Amygdala (tissue), 56 donors: ENCODE data around the gene SRCIN1.
A peak's percentile ranks its signal among the peaks of the same experiment; 100 is the strongest.

Source experiments
- DNase-seq, 56 donors: peaks; one replicate each; lab custom pipeline; 2025; lab: John Stamatoyannopoulos, UW

The SRCIN1 gene

GRCh38 chr17:38617074-38617860 lies 11.5 kb upstream of the SRCIN1 start:
- no peak for DNase-seq

- no peak for DNase-seq
Observed at GRCh38 chr17:38616361-38616760, 10.6 kb upstream of the SRCIN1 start.

GRCh38 chr17:38613981-38614779 lies 8.4 kb upstream of the SRCIN1 start:
- DNase-seq: no peak

GRCh38 chr17:38613525-38613980 lies 7.8 kb upstream of the SRCIN1 start:
- DNase-seq: no peak

- DNase-seq: no peak
Observed at GRCh38 chr17:38611872-38612376, 6.2 kb upstream of the SRCIN1 start.

- DNase-seq: no peak
Observed at GRCh38 chr17:38611070-38611786, 5.5 kb upstream of the SRCIN1 start.

- no peak for DNase-seq
Observed at GRCh38 chr17:38609280-38610031, 3.7 kb upstream of the SRCIN1 start.

- DNase-seq: no peak
Observed at GRCh38 chr17:38608648-38609047, 2.9 kb upstream of the SRCIN1 start.

- peak in 52 of 56 donors; percentile 23 to 91 (median 70) for DNase-seq
Observed at GRCh38 chr17:38606646-38607611, 1.2 kb upstream of the SRCIN1 start.

GRCh38 chr17:38605411-38605840 lies 326 bp downstream of the SRCIN1 start:
- DNase-seq: peak in 4 of 56 donors; percentile 55 to 69 (median 60)

- DNase-seq: peak in 39 of 56 donors; percentile 23 to 80 (median 58)
Observed at GRCh38 chr17:38604479-38605403, 1.0 kb downstream of the SRCIN1 start.

GRCh38 chr17:38603786-38604478 lies 1.8 kb downstream of the SRCIN1 start:
- DNase-seq: no peak

GRCh38 chr17:38602956-38603785 lies 2.6 kb downstream of the SRCIN1 start:
- DNase-seq: peak in 36 of 56 donors; percentile 14 to 71 (median 40)

GRCh38 chr17:38602453-38602852 lies 3.3 kb downstream of the SRCIN1 start:
- no peak for DNase-seq

- DNase-seq: no peak
Observed at GRCh38 chr17:38601539-38602351, 4.0 kb downstream of the SRCIN1 start.
